Activated naive CD8-positive, alpha-beta T cell treated with anti-CD3 and anti-CD28 coated beads for 36 hours (primary cell): ENCODE measurements around the gene TNNC2. TPM values are rescaled to one million over a fixed set of nuclear protein-coding genes. Genes with fewer than 3 reads are reported as not detected.

Experiments used
- DNase-seq: peaks from one replicate; pipeline ENCODE4 v3.0.0; 2021
- H3K27ac Mint-ChIP-seq: one replicate; pipeline ENCODE4 v1.8.0; 2022; ENCODE audit warnings: mild to moderate bottlenecking, moderate library complexity, mixed read lengths
- H3K27me3 Mint-ChIP-seq: one replicate; pipeline ENCODE4 v1.8.0; 2022; ENCODE audit warnings: mild to moderate bottlenecking, mixed read lengths
- H3K36me3 Mint-ChIP-seq: one replicate; pipeline ENCODE4 v1.8.0; 2021; ENCODE audit warnings: mild to moderate bottlenecking, mixed read lengths
- H3K4me1 Mint-ChIP-seq: one replicate; pipeline ENCODE4 v1.8.0; 2021; ENCODE audit warnings: mixed read lengths
- H3K4me3 Mint-ChIP-seq: one replicate; pipeline ENCODE4 v1.8.0; 2022; ENCODE audit warnings: mild to moderate bottlenecking, moderate library complexity, mixed read lengths
- H3K9me3 Mint-ChIP-seq: one replicate; pipeline ENCODE4 v1.8.0; 2022; ENCODE audit warnings: mixed read lengths
- total RNA-seq, 2 experiments: library from RNA; stranded (reverse); gene quantifications; one replicate each; pipeline ENCODE4 v1.2.3, GENCODE V29; 2021

Gene TNNC2
- total RNA-seq, 2 experiments from 2014 or later, result not detected

- H3K27ac Mint-ChIP-seq, result no peak overlapping the region
- no peaks in the 10 kb centered on the region for H3K9me3 Mint-ChIP-seq
- peaks cover 13% of the 10 kb centered on the region for H3K4me1 Mint-ChIP-seq
- no peak overlapping the region for H3K4me3 Mint-ChIP-seq
- H3K36me3 Mint-ChIP-seq, result peaks cover 5% of the 10 kb centered on the region
- H3K27me3 Mint-ChIP-seq, result no peaks in the 10 kb centered on the region
- DNase-seq, result no peak
Measured at GRCh38 chr20:45788351-45788750, 38.8 kb downstream of the TNNC2 start.

DNA sequence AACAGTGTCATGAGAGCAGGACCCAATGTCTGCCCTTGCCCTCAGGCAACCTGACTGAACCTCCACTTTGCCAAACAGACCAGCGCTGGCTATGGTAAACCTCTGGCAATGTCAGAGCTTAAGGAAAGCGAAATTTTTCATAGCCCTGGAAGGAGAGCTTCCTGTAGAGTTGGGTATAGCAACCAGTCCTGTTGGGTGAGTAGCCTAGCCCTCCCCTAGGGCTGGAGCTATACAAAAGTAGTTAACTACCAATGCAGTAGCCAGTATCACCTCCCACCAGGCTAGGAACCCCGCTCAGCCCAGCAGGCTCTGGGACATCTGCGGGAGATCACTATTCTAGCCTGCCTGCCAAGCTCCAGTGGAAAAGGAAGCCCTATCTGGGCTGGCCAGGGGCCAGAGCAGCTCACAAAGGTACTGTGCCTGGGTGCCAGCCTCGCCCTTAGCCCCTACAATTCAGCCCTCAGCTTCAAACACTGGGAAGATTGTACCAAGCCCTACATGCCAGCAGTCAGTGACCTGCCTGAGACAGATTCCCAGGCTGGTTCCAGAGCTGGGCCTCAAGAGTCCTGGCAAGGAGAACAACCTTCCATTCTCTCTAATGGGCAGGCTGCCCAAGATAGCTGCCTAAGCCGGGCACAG, 43.3 kb downstream of the TNNC2 start:
- DNase-seq, result no peak
- no peaks in the 10 kb centered on the region for H3K9me3 Mint-ChIP-seq
- H3K27me3 Mint-ChIP-seq, result peaks cover 6% of the 10 kb centered on the region
- H3K4me3 Mint-ChIP-seq, result no peak overlapping the region
- peaks cover 6% of the 10 kb centered on the region for H3K4me1 Mint-ChIP-seq
- no peaks in the 10 kb centered on the region for H3K36me3 Mint-ChIP-seq
- no peak overlapping the region for H3K27ac Mint-ChIP-seq

GRCh38 chr20:45782890-45783289, 44.2 kb downstream of the TNNC2 start:
- Mint-ChIP-seq H3K4me1 (peaks cover 6% of the 10 kb centered on the region), H3K27ac (no peak overlapping the region), H3K4me3 (no peak overlapping the region), H3K9me3 (no peaks in the 10 kb centered on the region), H3K36me3 (no peaks in the 10 kb centered on the region), H3K27me3 (peaks cover 6% of the 10 kb centered on the region)
- DNase-seq, result no peak

GRCh38 chr20:45781391-45781931, 45.7 kb downstream of the TNNC2 start:
- Mint-ChIP-seq H3K36me3 (no peaks in the 10 kb centered on the region), H3K27ac (no peak overlapping the region), H3K9me3 (no peaks in the 10 kb centered on the region), H3K4me3 (no peak overlapping the region), H3K27me3 (peaks cover 6% of the 10 kb centered on the region), H3K4me1 (peaks cover 6% of the 10 kb centered on the region)
- DNase-seq, result no peak

DNA sequence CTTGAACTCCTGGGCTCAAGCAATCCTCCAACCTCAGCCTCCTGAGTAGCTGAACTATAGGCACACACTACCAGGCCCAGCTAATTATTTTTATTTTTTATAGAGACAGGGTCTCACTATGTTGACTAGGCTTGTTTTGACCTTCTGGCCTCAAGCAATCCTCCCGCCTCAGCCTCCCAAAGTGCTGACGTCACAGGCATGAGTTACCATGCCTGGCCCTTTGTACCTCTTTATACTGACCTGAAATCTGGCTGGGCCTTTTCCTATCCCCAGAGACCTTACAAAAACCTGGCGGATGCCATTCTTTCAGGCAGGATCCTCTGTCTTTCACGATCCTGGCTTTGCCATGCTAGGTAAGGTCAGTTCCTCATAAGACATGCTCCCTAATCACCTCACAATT, 47.0 kb downstream of the TNNC2 start:
- no peak overlapping the region for H3K27ac Mint-ChIP-seq
- DNase-seq, result no peak
- no peak overlapping the region for H3K4me3 Mint-ChIP-seq
- H3K27me3 Mint-ChIP-seq, result peaks cover 6% of the 10 kb centered on the region
- no peaks in the 10 kb centered on the region for H3K36me3 Mint-ChIP-seq
- H3K9me3 Mint-ChIP-seq, result no peaks in the 10 kb centered on the region
- H3K4me1 Mint-ChIP-seq, result peaks cover 6% of the 10 kb centered on the region

DNA sequence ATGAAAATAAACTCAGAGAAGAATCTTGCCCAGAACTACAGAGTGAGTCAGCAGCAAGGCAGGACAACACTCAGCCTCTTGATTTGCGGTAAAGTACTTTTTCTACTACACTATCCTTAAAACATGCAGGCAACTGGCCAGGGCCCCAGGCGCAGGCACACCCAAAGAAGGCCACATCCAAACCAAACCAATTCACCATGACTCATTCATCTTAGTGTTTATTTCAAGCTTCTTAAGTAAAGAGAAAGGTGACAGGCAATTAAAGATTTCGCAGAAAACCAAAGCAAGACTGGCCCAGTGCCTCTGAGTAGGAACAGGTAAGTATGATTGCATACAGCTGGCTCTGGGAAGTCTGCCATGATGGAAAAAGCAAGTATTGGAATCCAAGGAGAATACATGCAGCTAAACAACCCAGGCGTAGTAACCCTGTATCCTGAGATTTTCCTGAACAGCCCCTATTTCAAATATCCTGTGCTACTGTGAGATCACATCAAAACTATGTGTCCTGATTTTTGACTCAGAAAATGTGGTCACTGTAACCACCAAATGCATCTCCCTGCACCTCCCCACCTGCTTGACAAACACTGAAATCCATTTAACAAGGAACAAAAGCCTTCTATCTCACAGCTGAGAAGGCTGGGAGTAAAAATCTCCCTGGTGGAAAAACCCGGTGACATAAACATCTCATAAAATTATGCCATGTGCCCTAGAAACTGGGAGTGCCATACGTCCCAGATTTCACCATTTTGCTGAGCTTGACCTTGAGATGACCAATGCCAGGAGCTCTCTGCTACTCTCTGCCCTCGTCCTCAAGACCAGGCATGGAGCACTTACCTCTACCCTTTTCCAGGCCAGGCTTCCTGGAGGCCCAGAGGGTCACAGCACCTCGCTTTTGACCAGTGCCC, 47.8 kb downstream of the TNNC2 start:
- Mint-ChIP-seq H3K4me1 (peaks cover 6% of the 10 kb centered on the region), H3K27me3 (peaks cover 6% of the 10 kb centered on the region), H3K9me3 (no peaks in the 10 kb centered on the region), H3K27ac (no peak overlapping the region), H3K36me3 (no peaks in the 10 kb centered on the region), H3K4me3 (no peak overlapping the region)
- DNase-seq, result no peak

DNA sequence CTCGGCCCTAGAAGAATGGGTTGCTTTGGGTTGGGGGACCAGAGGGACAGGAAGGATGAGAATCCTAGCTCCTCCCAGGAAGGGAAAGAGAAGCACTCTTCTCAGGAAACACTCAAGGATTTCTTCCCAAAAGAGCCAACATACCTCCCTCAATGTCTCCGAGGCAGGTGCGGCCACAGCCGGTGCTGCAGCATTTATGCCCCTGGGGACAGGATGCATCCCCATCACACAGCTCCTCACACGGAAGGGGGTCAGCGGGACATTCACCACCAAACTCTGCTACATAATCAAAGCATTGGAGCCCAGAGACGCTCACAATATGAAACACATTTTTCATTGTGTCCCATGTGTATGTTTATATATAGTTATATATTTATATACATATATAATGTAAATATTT, 50.2 kb downstream of the TNNC2 start:
- H3K27me3 Mint-ChIP-seq, result peaks cover 17% of the 10 kb centered on the region
- H3K4me3 Mint-ChIP-seq, result no peak overlapping the region
- H3K27ac Mint-ChIP-seq, result no peak overlapping the region
- DNase-seq, result no peak
- peaks cover 4% of the 10 kb centered on the region for H3K4me1 Mint-ChIP-seq
- H3K36me3 Mint-ChIP-seq, result no peaks in the 10 kb centered on the region
- no peaks in the 10 kb centered on the region for H3K9me3 Mint-ChIP-seq

DNA sequence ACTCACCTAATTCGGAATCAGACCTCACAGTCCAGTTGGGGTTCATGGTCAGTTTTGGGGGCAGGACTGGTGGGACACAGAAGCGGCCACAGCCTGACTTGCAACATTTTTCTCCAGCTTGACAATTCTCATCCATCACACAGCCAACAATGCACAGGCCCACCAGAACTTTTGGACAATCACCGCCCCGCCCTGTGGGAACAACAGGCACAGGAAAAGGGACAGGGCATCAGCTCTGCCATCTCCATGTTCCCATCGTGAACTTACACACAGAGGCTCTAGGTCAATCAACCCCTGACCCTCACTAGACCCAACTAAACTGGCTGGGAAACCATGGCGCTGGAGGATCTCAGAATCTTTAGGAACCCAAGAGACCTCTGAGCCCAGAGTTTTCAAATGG, 51.7 kb downstream of the TNNC2 start:
- H3K27ac Mint-ChIP-seq, result no peak overlapping the region
- no peak for DNase-seq
- no peaks in the 10 kb centered on the region for H3K36me3 Mint-ChIP-seq
- no peak overlapping the region for H3K4me3 Mint-ChIP-seq
- H3K27me3 Mint-ChIP-seq, result peaks cover 17% of the 10 kb centered on the region
- peaks cover 10% of the 10 kb centered on the region for H3K4me1 Mint-ChIP-seq
- no peaks in the 10 kb centered on the region for H3K9me3 Mint-ChIP-seq

GRCh38 chr20:45774945-45775344, 52.2 kb downstream of the TNNC2 start:
- Mint-ChIP-seq H3K4me3 (no peak overlapping the region), H3K27me3 (peaks cover 17% of the 10 kb centered on the region), H3K27ac (no peak overlapping the region), H3K36me3 (no peaks in the 10 kb centered on the region), H3K4me1 (peaks cover 10% of the 10 kb centered on the region), H3K9me3 (no peaks in the 10 kb centered on the region)
- DNase-seq, result no peak

Other genes with a start within 250 kb of the TNNC2 start
- gene WFDC8, start 248.0 kb downstream of the TNNC2 start, total RNA-seq, result not detected
- gene WFDC10A, start 197.6 kb downstream of the TNNC2 start, total RNA-seq, result not detected
- not detected for gene WFDC9, start 196.0 kb downstream of the TNNC2 start, total RNA-seq
- gene WFDC11, start 157.1 kb downstream of the TNNC2 start, total RNA-seq, result not detected
- gene WFDC13, start 125.3 kb downstream of the TNNC2 start, total RNA-seq, result not detected
- gene WFDC10B, start 122.3 kb downstream of the TNNC2 start, total RNA-seq, result not detected
- not detected for gene SPINT4, start 105.0 kb downstream of the TNNC2 start, total RNA-seq
- gene WFDC3, start 35.4 kb downstream of the TNNC2 start, total RNA-seq, result not detected
- gene DNTTIP1, start 35.4 kb downstream of the TNNC2 start, total RNA-seq, result 10 to 100 TPM; 31.1 to 31.5 TPM
- gene UBE2C, start 14.7 kb downstream of the TNNC2 start, total RNA-seq, result 100 to 1,000 TPM; 185 to 188 TPM
- gene SNX21, start 6.5 kb upstream of the TNNC2 start, total RNA-seq, result 1 to 10 TPM; 1.3 to 1.5 TPM
- gene ACOT8, start 30.1 kb upstream of the TNNC2 start, total RNA-seq, result 10 to 100 TPM; 18.6 to 19.3 TPM
- 1 to 10 TPM; 3.5 to 3.8 TPM for gene ZSWIM3, start 30.3 kb upstream of the TNNC2 start, total RNA-seq
- 10 to 100 TPM; 10.6 to 11.1 TPM for gene ZSWIM1, start 53.9 kb upstream of the TNNC2 start, total RNA-seq
- gene SPATA25, start 60.3 kb upstream of the TNNC2 start, total RNA-seq, result 1 to 10 TPM in 1 of 2 experiments, under 1 TPM in 1; 0.90 to 1.0 TPM
- 1 to 10 TPM; 2.5 to 3.1 TPM for gene NEURL2, start 63.9 kb upstream of the TNNC2 start, total RNA-seq
- 10 to 100 TPM; 45.2 to 45.7 TPM for gene CTSA, start 64.0 kb upstream of the TNNC2 start, total RNA-seq
- 1 to 10 TPM; 5.9 to 6.2 TPM for gene PLTP, start 84.8 kb upstream of the TNNC2 start, total RNA-seq
- 10 to 100 TPM; 28.4 to 30.2 TPM for gene PCIF1, start 107.4 kb upstream of the TNNC2 start, total RNA-seq
- 10 to 100 TPM; 28.0 to 29.0 TPM for gene ZNF335, start 144.9 kb upstream of the TNNC2 start, total RNA-seq
- gene MMP9, start 181.6 kb upstream of the TNNC2 start, total RNA-seq, result under 1 TPM in 1 of 2 experiments, not detected in 1; 0.08 TPM
- under 1 TPM; 0.26 to 0.52 TPM for gene SLC12A5, start 201.9 kb upstream of the TNNC2 start, total RNA-seq